Activated CD8-positive, alpha-beta memory T cell treated with anti-CD3 and anti-CD28 coated beads, Interleukin-2, amount 10 ng/mL, durations not matched to agents 7 days and 5 days (primary cell): ENCODE results near the gene OR6K2. TPM values are rescaled to one million over a fixed set of nuclear protein-coding genes. Genes with fewer than 3 reads are reported as not detected.

Source experiments
- ATAC-seq: fragments of 150-1000 bp; cut with Tn5 transposase; one replicate; pipeline ENCODE4 v1.10.0; 2021; ENCODE audit warnings: moderate library complexity
- CTCF ChIA-PET: fragments of 350-600 bp; sonication (Branson Sonifier 250); formaldehyde crosslinking; loops from one replicate; lab custom pipeline; 2021; ENCODE audit warnings: antibody characterized with exemption; lab: Charles Lee
- DNase-seq: peaks from one replicate; pipeline ENCODE4 v3.0.0-alpha.2; 2020
- H3K27ac Mint-ChIP-seq: one replicate; pipeline ENCODE4 v1.8.0; 2021; ENCODE audit warnings: mild to moderate bottlenecking, mixed read lengths
- H3K27me3 Mint-ChIP-seq: one replicate; pipeline ENCODE4 v1.8.0; 2021; ENCODE audit warnings: mixed read lengths
- H3K36me3 Mint-ChIP-seq: one replicate; pipeline ENCODE4 v1.8.0; 2021; ENCODE audit warnings: mild to moderate bottlenecking, mixed read lengths
- H3K4me1 Mint-ChIP-seq: one replicate; pipeline ENCODE4 v1.8.0; 2021; ENCODE audit warnings: mixed read lengths
- H3K4me3 Mint-ChIP-seq: one replicate; pipeline ENCODE4 v1.8.0; 2021; ENCODE audit warnings: mild to moderate bottlenecking, moderate library complexity, mixed read lengths
- H3K9me3 Mint-ChIP-seq: one replicate; pipeline ENCODE4 v1.8.0; 2022; ENCODE audit warnings: low read depth, mixed read lengths
- total RNA-seq, 2 experiments: library from RNA; stranded (reverse); gene quantifications; one replicate each; pipeline ENCODE4 v1.2.3, GENCODE V29; 2021

The OR6K2 gene
- total RNA-seq, 2 experiments from 2014 or later: not detected

DNA sequence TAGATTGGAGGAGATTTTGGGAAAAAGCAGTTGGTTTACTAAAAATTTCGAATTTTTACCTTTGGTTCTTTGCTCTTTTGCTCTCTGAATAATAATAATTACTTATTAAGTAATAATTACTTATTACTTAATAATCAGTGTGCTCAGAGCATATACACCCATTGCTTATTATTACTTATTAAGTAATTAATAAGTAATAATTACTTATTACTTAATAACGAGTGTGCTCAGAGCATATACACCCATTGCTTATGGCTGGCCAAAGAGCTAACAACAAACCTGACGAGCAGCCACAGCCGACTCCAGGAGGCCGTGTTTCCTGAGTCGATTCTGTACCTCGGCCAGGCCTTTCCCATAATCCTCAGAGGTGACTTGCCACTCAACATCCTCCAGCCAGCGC, 34.4 kb downstream of the OR6K2 start:
- Mint-ChIP-seq H3K27ac (no peak overlapping the region), H3K27me3 (peaks cover 3% of the 10 kb centered on the region), H3K4me1 (no peaks in the 10 kb centered on the region), H3K4me3 (no peak overlapping the region), H3K36me3 (no peaks in the 10 kb centered on the region), H3K9me3 (no peaks in the 10 kb centered on the region)
- CTCF ChIA-PET: no interaction called here
- DNase-seq (no peak), ATAC-seq (no peak)

DNA sequence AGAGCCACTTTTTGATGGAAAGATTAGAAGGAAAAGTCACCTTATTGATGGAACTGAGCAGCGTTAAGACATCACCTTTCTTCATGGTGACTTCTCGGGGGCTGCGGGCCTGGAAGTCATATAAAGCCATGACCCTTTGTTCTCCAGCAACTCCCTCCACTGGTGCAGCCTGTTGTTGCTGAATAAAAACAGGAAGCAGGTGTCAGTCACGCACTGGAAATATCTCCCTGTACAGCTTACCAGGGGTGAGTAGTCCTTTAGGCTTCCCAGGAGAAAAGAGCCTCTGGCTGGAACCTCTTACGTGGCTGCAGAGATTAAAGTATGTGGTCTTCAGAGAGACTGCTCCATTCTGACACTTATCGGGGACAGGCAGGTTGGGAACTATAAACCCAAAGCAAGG, 45.9 kb downstream of the OR6K2 start:
- Mint-ChIP-seq H3K36me3 (peaks cover 1% of the 10 kb centered on the region), H3K9me3 (no peaks in the 10 kb centered on the region), H3K27ac (no peak overlapping the region), H3K27me3 (peaks cover 2% of the 10 kb centered on the region), H3K4me1 (peaks cover 15% of the 10 kb centered on the region), H3K4me3 (no peak overlapping the region)
- CTCF ChIA-PET: no interaction called here
- DNase-seq (no peak), ATAC-seq (no peak)

DNA sequence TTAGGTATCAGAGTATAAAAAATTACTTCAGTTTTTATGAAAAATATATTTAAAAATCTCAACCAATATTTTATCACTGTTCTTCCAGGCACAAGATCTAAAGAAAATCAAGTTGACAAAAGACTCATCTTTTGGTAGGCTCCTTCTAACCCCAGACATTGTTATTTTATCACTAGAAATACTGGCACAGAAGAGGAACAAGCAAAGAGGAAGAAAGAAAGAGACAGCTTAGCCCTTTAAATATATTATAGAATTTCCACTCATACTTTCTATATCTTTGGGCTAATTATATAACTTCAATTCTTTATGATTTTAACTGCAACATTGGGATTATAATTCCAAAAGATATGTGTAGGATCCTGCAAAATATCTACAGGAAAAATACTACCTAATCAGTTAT, 46.4 kb downstream of the OR6K2 start:
- H3K4me1 Mint-ChIP-seq: peaks cover 15% of the 10 kb centered on the region
- peaks cover 2% of the 10 kb centered on the region for H3K27me3 Mint-ChIP-seq
- ATAC-seq (no peak), DNase-seq (no peak)
- no peaks in the 10 kb centered on the region for H3K9me3 Mint-ChIP-seq
- H3K4me3 Mint-ChIP-seq: no peak overlapping the region
- peaks cover 1% of the 10 kb centered on the region for H3K36me3 Mint-ChIP-seq
- CTCF ChIA-PET: no interaction called here
- no peak overlapping the region for H3K27ac Mint-ChIP-seq

DNA sequence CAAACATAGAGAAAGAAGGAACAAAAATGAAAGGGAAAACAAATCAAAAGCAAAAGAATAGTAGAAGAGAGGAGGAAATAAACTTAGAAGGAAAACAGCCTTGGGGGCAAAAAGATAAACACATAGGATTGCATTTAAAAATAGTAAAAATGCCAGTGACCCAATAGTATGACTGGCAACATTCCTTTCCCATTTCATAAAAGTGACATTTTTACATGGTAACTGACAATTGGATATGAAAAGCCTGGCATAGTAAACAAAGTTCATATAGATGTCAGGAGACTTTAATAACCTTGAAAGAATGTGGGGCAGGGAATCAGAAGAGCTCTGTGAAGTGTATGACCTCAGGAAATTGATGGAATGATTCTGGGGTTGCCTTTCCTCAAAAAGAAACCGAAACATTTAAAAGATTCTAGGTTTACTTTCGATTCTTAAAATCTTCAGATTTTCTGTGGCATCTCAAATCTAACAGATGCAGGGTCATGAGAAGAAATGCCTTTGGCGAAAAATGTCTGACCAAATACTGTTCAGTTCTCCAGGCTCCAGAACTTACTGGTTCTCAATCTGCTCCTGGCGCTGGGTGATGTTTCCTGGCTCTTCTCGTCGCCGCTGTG, 47.6 kb downstream of the OR6K2 start:
- peaks cover 1% of the 10 kb centered on the region for H3K36me3 Mint-ChIP-seq
- ATAC-seq: no peak
- DNase-seq: no peak
- CTCF ChIA-PET: no interaction called here
- H3K4me3 Mint-ChIP-seq: peak overlapping the region; percentile 1
- peaks cover 2% of the 10 kb centered on the region for H3K27me3 Mint-ChIP-seq
- peaks cover 17% of the 10 kb centered on the region for H3K4me1 Mint-ChIP-seq
- H3K27ac Mint-ChIP-seq: peak overlapping the region; percentile 16
- no peaks in the 10 kb centered on the region for H3K9me3 Mint-ChIP-seq

Other genes with a start within 250 kb of the OR6K2 start
- gene OR10K1, start 238.8 kb downstream of the OR6K2 start, total RNA-seq: not detected
- gene OR10R2, start 228.4 kb downstream of the OR6K2 start, total RNA-seq: not detected
- gene OR6Y1, start 146.2 kb downstream of the OR6K2 start, total RNA-seq: not detected
- not detected for gene OR6P1, start 130.1 kb downstream of the OR6K2 start, total RNA-seq
- not detected for gene OR10X1, start 120.8 kb downstream of the OR6K2 start, total RNA-seq
- not detected for gene OR10Z1, start 95.4 kb downstream of the OR6K2 start, total RNA-seq
- gene SPTA1, start 13.9 kb downstream of the OR6K2 start, total RNA-seq: not detected
- not detected for gene OR6K3, start 20.1 kb upstream of the OR6K2 start, total RNA-seq
- gene OR6K6, start 54.1 kb upstream of the OR6K2 start, total RNA-seq: not detected
- not detected for gene OR6N1, start 71.5 kb upstream of the OR6K2 start, total RNA-seq
- not detected for gene OR6N2, start 80.6 kb upstream of the OR6K2 start, total RNA-seq
- gene MNDA, start 130.7 kb upstream of the OR6K2 start, total RNA-seq: not detected
- gene PYHIN1, start 230.9 kb upstream of the OR6K2 start, total RNA-seq: 10 to 100 TPM; 57.8 to 59.4 TPM